ENCODE results near the gene ANXA2R. TPM values are rescaled to one million over a fixed set of nuclear protein-coding genes. Genes with fewer than 3 reads are reported as not detected.

The ANXA2R gene
- total and polyA plus RNA-seq, 2 of the 13 experiments (the other 11 are each of a cell fraction or from before 2014, with no cell fraction given): 0.95 to 1.3 TPM

- peak; percentile 80; the same call in 1 of the 2 replicates for TF ChIP-seq TFDP1 (CRISPR knock-in tag; IDR thresholded peaks at IDR 0.05; ENCODE audit: borderline replicate concordance)
- TF ChIP-seq DR1 (CRISPR knock-in tag; IDR thresholded peaks at IDR 0.05): 0 out of 2 replicates have a peak, but pooled peaks have one; percentile 30
- TF ChIP-seq SNAPC2 (CRISPR knock-in tag; IDR thresholded peaks at IDR 0.05): no peak
- TF ChIP-seq, protein P1, sequence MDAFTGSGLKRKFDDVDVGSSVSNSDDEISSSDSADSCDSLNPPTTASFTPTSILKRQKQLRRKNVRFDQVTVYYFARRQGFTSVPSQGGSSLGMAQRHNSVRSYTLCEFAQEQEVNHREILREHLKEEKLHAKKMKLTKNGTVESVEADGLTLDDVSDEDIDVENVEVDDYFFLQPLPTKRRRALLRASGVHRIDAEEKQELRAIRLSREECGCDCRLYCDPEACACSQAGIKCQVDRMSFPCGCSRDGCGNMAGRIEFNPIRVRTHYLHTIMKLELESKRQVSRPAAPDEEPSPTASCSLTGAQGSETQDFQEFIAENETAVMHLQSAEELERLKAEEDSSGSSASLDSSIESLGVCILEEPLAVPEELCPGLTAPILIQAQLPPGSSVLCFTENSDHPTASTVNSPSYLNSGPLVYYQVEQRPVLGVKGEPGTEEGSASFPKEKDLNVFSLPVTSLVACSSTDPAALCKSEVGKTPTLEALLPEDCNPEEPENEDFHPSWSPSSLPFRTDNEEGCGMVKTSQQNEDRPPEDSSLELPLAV (CRISPR knock-in tag; conservative IDR thresholded peaks at IDR 0.05; ENCODE audit: low read depth): no peak
- TF ChIP-seq ARNT2 (CRISPR knock-in tag; IDR thresholded peaks at IDR 0.05; ENCODE audit: low read depth): no peak
- TF ChIP-seq SALL2 (CRISPR knock-in tag; IDR thresholded peaks at IDR 0.05): no peak
- TF ChIP-seq RBFOX2 (IDR thresholded peaks at IDR 0.05; ENCODE audit: low read depth, low read length): no peak
- TF ChIP-seq KMT2A (CRISPR knock-in tag; IDR thresholded peaks at IDR 0.05): 0 out of 2 replicates have a peak, but pooled peaks have one; percentile 51
- TF ChIP-seq ZEB1 (IDR thresholded peaks at IDR 0.05; ENCODE audit: insufficient replicate concordance, low read depth): no peak
- peak; percentile 81 for TF ChIP-seq SAP130 (CRISPR knock-in tag; IDR thresholded peaks at IDR 0.05; ENCODE audit: low read depth)
- TF ChIP-seq ZNF20 (CRISPR knock-in tag; IDR thresholded peaks at IDR 0.05): no peak
- no peak; the same call in 1 of the 2 replicates for TF ChIP-seq E2F1 (CRISPR knock-in tag; IDR thresholded peaks at IDR 0.05)
- no peak for TF ChIP-seq JARID2 (CRISPR knock-in tag; IDR thresholded peaks at IDR 0.05; ENCODE audit: insufficient replicate concordance)
- no peak for TF ChIP-seq ZNF160 (CRISPR knock-in tag; IDR thresholded peaks at IDR 0.05)
- no peak for TF ChIP-seq ELF4 (CRISPR knock-in tag; IDR thresholded peaks at IDR 0.05; ENCODE audit: borderline replicate concordance)
- no peak for TF ChIP-seq FOXK1 (CRISPR knock-in tag; IDR thresholded peaks at IDR 0.05; ENCODE audit: borderline replicate concordance, low read depth)
- no peak for TF ChIP-seq CCAR2 (optimal IDR thresholded peaks at IDR 0.05; ENCODE audit: low read depth, low read length)
- peak; percentile 76 for TF ChIP-seq KDM2A (CRISPR knock-in tag; IDR thresholded peaks at IDR 0.05; ENCODE audit: borderline replicate concordance, low read depth)
- no peak; the same call in 1 of the 2 replicates for TF ChIP-seq PHF21A (CRISPR knock-in tag; IDR thresholded peaks at IDR 0.05)
- no peak for TF ChIP-seq ZNF543 (CRISPR knock-in tag; IDR thresholded peaks at IDR 0.05)
- TF ChIP-seq ZNF224 (CRISPR knock-in tag; IDR thresholded peaks at IDR 0.05): no peak
- TF ChIP-seq IKZF5 (CRISPR knock-in tag; IDR thresholded peaks at IDR 0.05): peak; percentile 62; the same call in 1 of the 2 replicates
- no peak for TF ChIP-seq RXRA (CRISPR knock-in tag; IDR thresholded peaks at IDR 0.05)
Measured at GRCh38 chr5:43040287-43041098, at the start of gene ANXA2R (continued).
